ENCODE results near the gene CYP27B1.
A peak's percentile ranks its signal among the peaks of the same experiment; 100 is the strongest.
"Not testable (repeated sequence)": the region's sequence is repeated elsewhere in the genome, so short reads cannot be mapped to it uniquely, and the experiment has no call there.

CYP27B1 gene

GRCh38 chr12:57782608-57783465 lies 16.0 kb upstream of the CYP27B1 start, which contains the start of gene TSFM:
Gene TSFM (plus strand): TSS chr12:57782787. CDS start chr12:57782802, 15 bp downstream.
- peak; percentile 97 for DNase-seq (ENCODE audit: low spot score)

GRCh38 chr12:57782243-57782607 lies 15.3 kb upstream of the CYP27B1 start:
- DNase-seq (ENCODE audit: low spot score) = no peak

- DNase-seq (ENCODE audit: low spot score) = no peak
Observed at GRCh38 chr12:57781801-57782200, 14.9 kb upstream of the CYP27B1 start.

GRCh38 chr12:57781244-57781643 lies 14.4 kb upstream of the CYP27B1 start:
- DNase-seq (ENCODE audit: low spot score) = no peak

- no peak for DNase-seq (ENCODE audit: low spot score)
Observed at GRCh38 chr12:57780284-57780897, 13.5 kb upstream of the CYP27B1 start.

- no peak for DNase-seq (ENCODE audit: low spot score)
Observed at GRCh38 chr12:57779736-57780135, 12.9 kb upstream of the CYP27B1 start.

- no peak for DNase-seq (ENCODE audit: low spot score)
Observed at GRCh38 chr12:57777911-57778310, 11.0 kb upstream of the CYP27B1 start.

- no peak for DNase-seq (ENCODE audit: low spot score)
Observed at GRCh38 chr12:57777367-57777766, 10.5 kb upstream of the CYP27B1 start.

GRCh38 chr12:57776247-57776587 lies 9.3 kb upstream of the CYP27B1 start:
- no peak for DNase-seq (ENCODE audit: low spot score)

DNA sequence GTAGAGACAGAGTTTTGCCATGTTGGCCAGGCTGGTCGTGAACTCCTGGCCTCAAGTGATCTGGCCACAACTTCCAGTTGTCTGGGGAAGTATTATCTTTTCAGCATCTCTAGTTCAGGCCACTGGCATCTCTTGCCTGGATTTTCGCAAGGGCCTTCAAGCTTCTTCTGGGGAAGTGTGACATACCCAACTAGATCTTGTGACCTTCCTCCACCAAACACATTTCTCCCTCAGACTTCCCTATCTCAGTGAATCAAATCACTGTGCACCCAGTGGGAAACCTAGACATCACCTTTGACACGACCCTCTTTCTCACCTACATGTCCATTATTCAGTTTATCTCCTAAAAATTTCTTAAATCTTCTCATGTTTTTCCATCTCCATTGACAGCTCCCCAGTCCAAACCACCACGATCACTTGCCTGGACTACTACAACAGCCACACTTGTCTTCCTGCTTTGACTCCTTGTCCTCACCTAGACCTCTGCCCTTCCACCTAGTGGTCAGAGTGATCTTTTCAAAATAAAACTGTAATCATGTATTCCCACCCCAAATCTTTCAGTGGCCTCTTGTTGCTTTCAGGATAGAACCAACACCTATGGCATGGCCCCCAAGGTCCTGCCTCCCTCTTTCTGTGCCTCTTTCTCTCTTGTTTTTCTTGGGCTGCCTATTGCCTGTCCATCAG lies 8.8 kb upstream of the CYP27B1 start:
- no peak for DNase-seq (ENCODE audit: low spot score)

DNA sequence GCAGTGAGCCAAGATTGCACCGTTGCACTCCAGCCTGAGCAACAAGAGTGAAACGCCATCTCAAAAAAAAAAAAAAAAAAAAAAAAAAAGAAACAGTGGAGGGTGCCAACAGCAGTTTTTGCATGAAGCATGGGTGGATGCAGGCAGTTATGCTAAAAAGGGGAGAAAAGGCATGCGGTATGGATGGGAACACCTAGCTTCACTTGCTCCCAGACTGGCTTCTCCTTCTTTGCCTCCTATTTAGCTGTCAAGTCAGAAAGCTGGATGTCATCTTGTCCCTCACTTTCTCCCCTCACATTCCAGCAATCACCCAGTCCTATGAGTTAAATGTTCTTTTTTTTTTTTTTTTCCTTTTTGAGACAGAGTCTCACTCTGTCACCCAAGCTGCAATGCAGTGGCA lies 8.2 kb upstream of the CYP27B1 start:
- DNase-seq (ENCODE audit: low spot score) = no peak

DNA sequence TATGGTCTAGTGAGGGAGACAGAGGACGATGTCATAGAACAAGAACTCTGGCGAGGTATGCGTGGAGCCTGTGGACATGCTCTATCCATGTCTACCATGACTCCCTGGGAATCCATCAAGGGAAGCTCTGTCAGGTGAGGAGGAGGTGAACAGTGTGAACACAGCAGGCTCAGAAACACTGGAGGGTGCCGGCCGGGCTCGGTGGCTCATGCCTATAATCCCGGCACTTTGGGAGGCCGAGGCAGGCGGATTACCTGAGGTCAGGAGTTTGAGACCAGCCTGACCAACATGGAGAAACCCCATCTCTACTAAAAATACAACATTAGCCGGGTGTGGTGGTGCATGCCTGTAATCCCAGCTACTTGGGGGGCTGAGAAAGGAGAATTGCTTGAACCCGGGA lies 7.8 kb upstream of the CYP27B1 start:
- not testable (repeated sequence) for DNase-seq (ENCODE audit: low spot score)

GRCh38 chr12:57772429-57773322 lies 5.8 kb upstream of the CYP27B1 start, which contains the start of gene EEF1AKMT3:
Gene EEF1AKMT3 (plus strand): TSS chr12:57772614. CDS start chr12:57772725, 111 bp downstream.
- DNase-seq (ENCODE audit: low spot score) = no peak

GRCh38 chr12:57771873-57772428 lies 5.1 kb upstream of the CYP27B1 start, which contains the start of gene METTL1:
Gene METTL1 (minus strand): TSS chr12:57772105. CDS start chr12:57772083, 22 bp downstream.
- DNase-seq (ENCODE audit: low spot score) = peak; percentile 90

- peak; percentile 75 for DNase-seq (ENCODE audit: low spot score)
Observed at GRCh38 chr12:57771236-57771872, 4.5 kb upstream of the CYP27B1 start.

DNA sequence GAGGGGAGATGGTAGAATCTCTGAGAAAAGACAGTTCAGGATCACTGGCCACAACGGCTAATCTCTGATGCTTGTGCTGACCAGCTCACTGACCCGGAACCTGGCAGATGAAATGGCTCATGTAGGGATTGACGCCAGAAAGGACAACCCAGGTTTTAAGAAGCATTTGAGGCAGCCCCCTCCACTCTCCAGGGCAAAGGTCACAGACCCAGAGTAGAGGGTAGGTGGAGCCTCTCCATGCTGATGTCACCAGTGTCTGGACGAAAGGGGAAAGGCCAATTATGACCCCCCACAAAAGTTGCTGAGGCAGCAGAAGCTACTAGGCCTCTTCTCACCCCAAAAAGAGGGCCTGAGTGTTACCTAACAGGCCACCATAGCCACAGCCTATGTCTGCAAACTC lies 3.9 kb upstream of the CYP27B1 start:
- no peak for DNase-seq (ENCODE audit: low spot score)

DNA sequence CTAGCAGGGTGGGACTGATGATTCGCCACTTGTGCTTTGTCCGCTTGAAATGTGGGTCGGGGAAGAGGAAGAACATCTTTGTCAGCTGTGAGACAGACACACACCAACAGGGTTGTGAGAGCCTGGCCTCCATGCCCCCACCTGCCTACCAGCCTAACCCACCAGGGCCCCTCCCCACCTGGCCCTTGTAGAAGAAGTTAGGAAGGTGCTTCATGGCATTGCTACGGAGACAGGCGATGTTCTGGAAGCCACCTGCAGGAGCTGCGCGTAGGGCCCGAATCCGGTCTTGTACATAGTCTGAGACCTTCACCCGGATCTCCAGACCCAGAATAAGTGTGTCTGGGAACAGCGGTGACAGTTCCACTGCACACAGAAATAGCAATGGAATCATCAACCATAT lies 2.7 kb upstream of the CYP27B1 start:
- no peak for DNase-seq (ENCODE audit: low spot score)

GRCh38 chr12:57767876-57768275 lies 998 bp upstream of the CYP27B1 start:
- DNase-seq (ENCODE audit: low spot score) = no peak

DNA sequence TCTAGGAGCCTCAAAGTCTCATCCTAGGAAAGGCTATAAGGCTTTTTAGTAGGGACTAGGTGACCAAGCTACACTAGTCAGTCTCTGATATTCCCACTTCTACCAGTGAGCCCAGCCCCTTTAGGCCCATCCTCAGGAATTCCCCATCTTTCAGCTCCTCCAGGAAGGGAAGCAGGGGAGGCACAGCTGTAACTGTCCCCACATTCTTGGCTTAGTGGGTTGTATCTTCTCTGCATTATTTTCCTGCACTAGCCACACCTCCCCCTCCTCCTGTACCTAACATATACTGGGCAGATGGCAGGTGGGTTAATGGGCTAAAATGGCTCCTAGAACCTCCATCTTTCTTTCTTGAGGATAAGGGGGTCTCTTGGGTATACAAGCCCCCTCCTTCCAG lies 424 bp upstream of the CYP27B1 start:
- DNase-seq (ENCODE audit: low spot score) = no peak

DNA sequence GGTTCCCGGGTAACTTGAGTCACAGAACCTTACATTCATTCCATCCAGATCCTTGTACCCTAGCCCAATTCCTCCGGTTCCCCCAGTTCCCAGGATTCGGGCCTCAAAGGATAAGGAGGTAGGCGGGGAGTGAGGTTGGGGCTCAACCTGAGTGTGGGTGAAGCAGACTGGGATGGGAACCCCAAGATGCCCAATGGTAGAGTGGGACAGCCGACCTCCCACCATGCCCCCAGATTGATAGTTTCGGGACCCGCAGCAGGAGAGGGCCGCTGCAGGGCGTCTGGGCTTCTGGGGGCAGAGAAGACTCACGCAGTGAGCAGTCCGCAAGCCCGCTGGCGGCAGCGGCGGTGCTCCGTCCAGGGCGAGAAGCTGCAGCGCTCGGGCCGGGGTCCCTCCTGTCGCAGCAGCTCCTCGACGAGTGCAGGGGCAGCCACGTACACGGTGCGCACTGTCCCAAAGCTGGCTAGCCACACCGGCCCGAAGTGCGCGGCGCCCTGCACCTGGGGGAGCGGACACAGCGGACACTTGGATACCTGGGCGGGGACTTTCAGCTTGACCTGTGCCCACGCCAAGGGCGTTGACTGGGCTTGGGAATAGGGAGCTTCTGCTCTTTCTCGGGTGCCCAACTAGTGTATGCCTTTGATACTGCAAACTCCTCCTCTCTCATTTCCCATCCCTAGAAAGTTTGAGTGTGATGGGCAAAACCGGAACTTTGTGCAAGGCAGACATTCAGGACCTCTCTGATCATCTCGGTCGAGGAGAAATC lies 997 bp downstream of the CYP27B1 start:
- no peak for DNase-seq (ENCODE audit: low spot score)

Measured in CD4-positive, alpha-beta T cell treated with Interleukin-15 for 4 hours (primary cell).